ENCODE measurements around the gene RASSF3.
"Not testable (repeated sequence)": the region's sequence is repeated elsewhere in the genome, so short reads cannot be mapped to it uniquely, and the experiment has no call there.

The RASSF3 gene

DNA sequence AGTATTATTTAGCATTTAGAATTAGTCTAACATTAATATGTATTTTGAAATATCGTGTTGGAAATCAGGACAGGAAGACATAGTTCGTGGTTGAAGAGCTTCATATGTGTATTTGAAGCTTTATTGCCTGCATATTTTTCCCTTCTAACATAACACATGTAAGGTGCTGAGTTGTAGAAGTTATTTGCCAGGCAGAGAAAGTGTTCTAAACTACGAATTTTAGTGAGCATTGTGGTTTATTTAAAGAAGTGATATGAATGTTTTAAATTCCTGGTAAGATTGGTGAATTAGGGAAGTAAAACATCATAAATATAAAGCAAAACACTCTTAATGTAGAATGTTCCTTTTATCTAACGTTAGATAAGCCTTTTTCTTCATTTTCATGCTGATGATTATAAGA, 2.5 kb downstream of the RASSF3 start:
- H4K12ac ChIP-seq (ENCODE audit: low read depth, low read length), result no peak overlapping the region
- H3K4ac ChIP-seq (ENCODE audit: low read depth, low read length), result no peak overlapping the region
- no peak overlapping the region for H2AK5ac ChIP-seq (ENCODE audit: low read length)
- H4K8ac ChIP-seq (ENCODE audit: low read depth, low read length), result no peak overlapping the region
- no peak overlapping the region for H2BK5ac ChIP-seq (ENCODE audit: low read depth, low read length, poor library complexity)
- H2AFZ ChIP-seq (ENCODE audit: insufficient read depth, low read length, poor library complexity), result no peak overlapping the region
- no peak overlapping the region for H3K9ac ChIP-seq (ENCODE audit: low read length)
- H4K91ac ChIP-seq (ENCODE audit: low read depth, low read length), result no peak overlapping the region
- H3K14ac ChIP-seq (ENCODE audit: low read length), result no peak overlapping the region
- peaks cover 19% of the 10 kb centered on the region for H3K79me2 ChIP-seq (ENCODE audit: control insufficient read depth, insufficient read depth, low read length, poor library complexity)
- H3K9me3 ChIP-seq (ENCODE audit: insufficient read depth, low read depth, low read length), result no peaks in the 10 kb centered on the region
- H3K27ac ChIP-seq (ENCODE audit: low read depth, low read length), result no peak overlapping the region
- H3K79me1 ChIP-seq (ENCODE audit: low read length), result peaks cover 23% of the 10 kb centered on the region
- no peaks in the 10 kb centered on the region for H3K27me3 ChIP-seq (ENCODE audit: insufficient read depth, low read length)
- no peak overlapping the region for H3K4me3 ChIP-seq (ENCODE audit: low read depth, low read length)
- H3K18ac ChIP-seq (ENCODE audit: low read length), result no peak overlapping the region
- H2BK120ac ChIP-seq (ENCODE audit: insufficient read depth, low read length, poor library complexity), result no peak overlapping the region
- no peak for DNase-seq
- H3K23ac ChIP-seq (ENCODE audit: low read length), result no peak overlapping the region
- no peak overlapping the region for H3K4me2 ChIP-seq (ENCODE audit: low read length)
- no peak overlapping the region for H2BK12ac ChIP-seq (ENCODE audit: low read length)
- no CpG with 5 or more reads among the region's 4 CpGs for whole genome bisulfite sequencing (ENCODE audit: extremely low coverage, insufficient coverage, insufficient read length)
- H3K36me3 ChIP-seq (ENCODE audit: control insufficient read depth in 1 of 2, insufficient read depth in 2 of 2, low read length in 2 of 2), result no peaks in the 10 kb centered on the region
- H3K4me1 ChIP-seq (ENCODE audit: control insufficient read depth in 1 of 2, insufficient read depth in 2 of 2, low read length in 2 of 2), result no peaks in the 10 kb centered on the region

DNA sequence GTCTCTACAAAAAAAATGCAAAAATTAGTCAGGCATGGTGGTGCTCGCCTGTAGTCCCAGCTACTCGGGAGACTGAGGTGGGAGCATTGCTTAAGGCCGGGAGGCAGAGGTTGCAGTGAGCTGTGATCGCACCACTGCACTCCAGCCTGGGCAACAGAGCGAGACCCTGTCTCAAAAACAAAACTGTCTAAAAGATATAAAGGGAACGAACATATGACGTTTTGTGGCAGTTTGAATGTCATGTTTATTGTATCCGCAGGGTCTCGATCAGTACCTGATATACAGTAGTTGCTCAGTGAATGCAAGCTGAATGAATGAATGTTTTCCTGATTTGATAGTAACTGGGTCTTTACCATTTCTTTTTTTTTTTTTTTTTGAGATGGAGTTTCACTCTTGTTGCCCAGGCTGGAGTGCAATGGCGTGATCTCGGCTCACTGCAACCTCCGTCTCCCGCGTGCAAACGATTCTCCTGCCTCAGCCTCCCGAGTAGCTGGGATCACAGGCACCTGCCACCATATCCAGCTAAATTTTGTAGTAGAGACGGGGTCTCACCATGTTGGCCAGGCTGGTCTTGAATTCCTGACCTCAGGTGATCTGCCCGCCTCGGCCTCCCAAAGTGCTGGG, 3.6 kb downstream of the RASSF3 start:
- not testable (repeated sequence) for H3K4ac ChIP-seq (ENCODE audit: low read depth, low read length); H3K36me3 ChIP-seq (ENCODE audit: control insufficient read depth in 1 of 2, insufficient read depth in 2 of 2, low read length in 2 of 2); H3K4me1 ChIP-seq (ENCODE audit: control insufficient read depth in 1 of 2, insufficient read depth in 2 of 2, low read length in 2 of 2)

GRCh38 chr12:64616201-64616600, 5.9 kb downstream of the RASSF3 start:
- Histone ChIP-seq H3K9ac (ENCODE audit: low read length) (no peak overlapping the region), H3K27ac (ENCODE audit: low read depth, low read length) (no peak overlapping the region), H2BK12ac (ENCODE audit: low read length) (no peak overlapping the region), H3K9me3 (ENCODE audit: insufficient read depth, low read depth, low read length) (no peaks in the 10 kb centered on the region), H3K79me1 (ENCODE audit: low read length) (peaks cover 4% of the 10 kb centered on the region), H3K18ac (ENCODE audit: low read length) (no peak overlapping the region), H4K8ac (ENCODE audit: low read depth, low read length) (no peak overlapping the region), H3K23ac (ENCODE audit: low read length) (no peak overlapping the region), H2AFZ (ENCODE audit: insufficient read depth, low read length, poor library complexity) (no peak overlapping the region), H2BK5ac (ENCODE audit: low read depth, low read length, poor library complexity) (no peak overlapping the region), H3K4me3 (ENCODE audit: low read depth, low read length) (no peak overlapping the region), H3K36me3 (ENCODE audit: control insufficient read depth in 1 of 2, insufficient read depth in 2 of 2, low read length in 2 of 2) (no peaks in the 10 kb centered on the region), H4K91ac (ENCODE audit: low read depth, low read length) (no peak overlapping the region), H3K4me1 (ENCODE audit: control insufficient read depth in 1 of 2, insufficient read depth in 2 of 2, low read length in 2 of 2) (no peaks in the 10 kb centered on the region), H2BK120ac (ENCODE audit: insufficient read depth, low read length, poor library complexity) (no peak overlapping the region), H3K27me3 (ENCODE audit: insufficient read depth, low read length) (no peaks in the 10 kb centered on the region), H3K14ac (ENCODE audit: low read length) (no peak overlapping the region), H3K79me2 (ENCODE audit: control insufficient read depth, insufficient read depth, low read length, poor library complexity) (peaks cover 8% of the 10 kb centered on the region), H4K12ac (ENCODE audit: low read depth, low read length) (no peak overlapping the region), H3K4ac (ENCODE audit: low read depth, low read length) (no peak overlapping the region), H2AK5ac (ENCODE audit: low read length) (no peak overlapping the region), H3K4me2 (ENCODE audit: low read length) (no peak overlapping the region)
- WGBS (ENCODE audit: extremely low coverage, insufficient coverage, insufficient read length), result no CpG with 5 or more reads among the region's 3 CpGs
- DNase-seq, result no peak

More for the DNA sequence above, 3.6 kb downstream of the RASSF3 start:
- H3K23ac ChIP-seq (ENCODE audit: low read length); H4K8ac ChIP-seq (ENCODE audit: low read depth, low read length); H2AFZ ChIP-seq (ENCODE audit: insufficient read depth, low read length, poor library complexity); H3K9ac ChIP-seq (ENCODE audit: low read length); H3K27me3 ChIP-seq (ENCODE audit: insufficient read depth, low read length); H3K4me2 ChIP-seq (ENCODE audit: low read length); H3K14ac ChIP-seq (ENCODE audit: low read length); H2BK12ac ChIP-seq (ENCODE audit: low read length); H3K9me3 ChIP-seq (ENCODE audit: insufficient read depth, low read depth, low read length); H2AK5ac ChIP-seq (ENCODE audit: low read length); H3K27ac ChIP-seq (ENCODE audit: low read depth, low read length); H2BK5ac ChIP-seq (ENCODE audit: low read depth, low read length, poor library complexity); H4K12ac ChIP-seq (ENCODE audit: low read depth, low read length); DNase-seq; H2BK120ac ChIP-seq (ENCODE audit: insufficient read depth, low read length, poor library complexity); H3K4me3 ChIP-seq (ENCODE audit: low read depth, low read length): not testable (repeated sequence)
- no CpG with 5 or more reads among the region's 19 CpGs for WGBS (ENCODE audit: extremely low coverage, insufficient coverage, insufficient read length)
- H3K79me1 ChIP-seq (ENCODE audit: low read length), result peaks cover 23% of the 10 kb centered on the region
- H3K18ac ChIP-seq (ENCODE audit: low read length), result peak overlapping the region; percentile 66
- H3K79me2 ChIP-seq (ENCODE audit: control insufficient read depth, insufficient read depth, low read length, poor library complexity), result peaks cover 19% of the 10 kb centered on the region
- H4K91ac ChIP-seq (ENCODE audit: low read depth, low read length), result peak overlapping the region; percentile 21

- no peak overlapping the region for H3K27ac ChIP-seq (ENCODE audit: low read depth, low read length)
- no peak overlapping the region for H4K12ac ChIP-seq (ENCODE audit: low read depth, low read length)
- H3K4me1 ChIP-seq (ENCODE audit: control insufficient read depth in 1 of 2, insufficient read depth in 2 of 2, low read length in 2 of 2), result no peaks in the 10 kb centered on the region
- H3K79me2 ChIP-seq (ENCODE audit: control insufficient read depth, insufficient read depth, low read length, poor library complexity), result no peaks in the 10 kb centered on the region
- no peak overlapping the region for H3K23ac ChIP-seq (ENCODE audit: low read length)
- no peak overlapping the region for H2AFZ ChIP-seq (ENCODE audit: insufficient read depth, low read length, poor library complexity)
- no peak overlapping the region for H4K91ac ChIP-seq (ENCODE audit: low read depth, low read length)
- no peak overlapping the region for H2BK120ac ChIP-seq (ENCODE audit: insufficient read depth, low read length, poor library complexity)
- no peak overlapping the region for H3K4me3 ChIP-seq (ENCODE audit: low read depth, low read length)
- H3K9me3 ChIP-seq (ENCODE audit: insufficient read depth, low read depth, low read length), result no peaks in the 10 kb centered on the region
- H4K8ac ChIP-seq (ENCODE audit: low read depth, low read length), result no peak overlapping the region
- no peaks in the 10 kb centered on the region for H3K27me3 ChIP-seq (ENCODE audit: insufficient read depth, low read length)
- H3K14ac ChIP-seq (ENCODE audit: low read length), result no peak overlapping the region
- no peak overlapping the region for H3K9ac ChIP-seq (ENCODE audit: low read length)
- no peak overlapping the region for H3K18ac ChIP-seq (ENCODE audit: low read length)
- no peaks in the 10 kb centered on the region for H3K36me3 ChIP-seq (ENCODE audit: control insufficient read depth in 1 of 2, insufficient read depth in 2 of 2, low read length in 2 of 2)
- peak; percentile 38 to 65 for DNase-seq
- peak overlapping the region; percentile 80 for H3K4ac ChIP-seq (ENCODE audit: low read depth, low read length)
- no peaks in the 10 kb centered on the region for H3K79me1 ChIP-seq (ENCODE audit: low read length)
- no peak overlapping the region for H3K4me2 ChIP-seq (ENCODE audit: low read length)
- H2BK5ac ChIP-seq (ENCODE audit: low read depth, low read length, poor library complexity), result no peak overlapping the region
- H2BK12ac ChIP-seq (ENCODE audit: low read length), result no peak overlapping the region
- 100% methylated on average over 1 of the region's 3 CpGs for WGBS (ENCODE audit: extremely low coverage, insufficient coverage, insufficient read length)
- H2AK5ac ChIP-seq (ENCODE audit: low read length), result no peak overlapping the region
Observed at GRCh38 chr12:64618953-64619590, 8.8 kb downstream of the RASSF3 start.
